Measurements from ENCODE around the gene PLBD1.

Gene PLBD1, protein sequence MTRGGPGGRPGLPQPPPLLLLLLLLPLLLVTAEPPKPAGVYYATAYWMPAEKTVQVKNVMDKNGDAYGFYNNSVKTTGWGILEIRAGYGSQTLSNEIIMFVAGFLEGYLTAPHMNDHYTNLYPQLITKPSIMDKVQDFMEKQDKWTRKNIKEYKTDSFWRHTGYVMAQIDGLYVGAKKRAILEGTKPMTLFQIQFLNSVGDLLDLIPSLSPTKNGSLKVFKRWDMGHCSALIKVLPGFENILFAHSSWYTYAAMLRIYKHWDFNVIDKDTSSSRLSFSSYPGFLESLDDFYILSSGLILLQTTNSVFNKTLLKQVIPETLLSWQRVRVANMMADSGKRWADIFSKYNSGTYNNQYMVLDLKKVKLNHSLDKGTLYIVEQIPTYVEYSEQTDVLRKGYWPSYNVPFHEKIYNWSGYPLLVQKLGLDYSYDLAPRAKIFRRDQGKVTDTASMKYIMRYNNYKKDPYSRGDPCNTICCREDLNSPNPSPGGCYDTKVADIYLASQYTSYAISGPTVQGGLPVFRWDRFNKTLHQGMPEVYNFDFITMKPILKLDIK

GRCh38 chr12:14567351-14568162 lies at the start of gene PLBD1:
TSS of gene PLBD1 (minus strand) at chr12:14567883. CDS start at chr12:14567696, 187 bp downstream.
- no peak for DNase-seq

- no peak for DNase-seq
Measured at GRCh38 chr12:14614704-14615121, 47.0 kb upstream of the PLBD1 start.

DNA sequence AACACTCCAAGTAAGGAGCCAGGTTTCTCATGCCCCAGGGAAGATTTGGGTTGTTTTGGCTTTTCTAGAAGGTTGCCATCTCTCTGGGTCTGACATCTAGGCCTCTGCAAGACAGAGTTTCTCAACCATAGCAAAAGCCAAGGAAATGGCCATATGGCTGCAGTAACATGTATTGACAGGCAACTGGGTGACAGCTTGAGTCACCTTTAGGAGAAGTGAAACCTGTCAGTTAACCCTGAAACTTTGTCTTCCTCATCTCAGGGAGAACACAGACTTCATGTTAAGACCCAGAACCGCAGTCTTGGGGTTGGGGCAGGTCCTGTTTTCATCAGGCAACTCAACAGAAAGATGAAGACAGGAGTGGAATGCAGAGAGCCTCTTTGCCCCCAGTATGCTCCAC lies 46.0 kb upstream of the PLBD1 start:
- no peak for DNase-seq

DNA sequence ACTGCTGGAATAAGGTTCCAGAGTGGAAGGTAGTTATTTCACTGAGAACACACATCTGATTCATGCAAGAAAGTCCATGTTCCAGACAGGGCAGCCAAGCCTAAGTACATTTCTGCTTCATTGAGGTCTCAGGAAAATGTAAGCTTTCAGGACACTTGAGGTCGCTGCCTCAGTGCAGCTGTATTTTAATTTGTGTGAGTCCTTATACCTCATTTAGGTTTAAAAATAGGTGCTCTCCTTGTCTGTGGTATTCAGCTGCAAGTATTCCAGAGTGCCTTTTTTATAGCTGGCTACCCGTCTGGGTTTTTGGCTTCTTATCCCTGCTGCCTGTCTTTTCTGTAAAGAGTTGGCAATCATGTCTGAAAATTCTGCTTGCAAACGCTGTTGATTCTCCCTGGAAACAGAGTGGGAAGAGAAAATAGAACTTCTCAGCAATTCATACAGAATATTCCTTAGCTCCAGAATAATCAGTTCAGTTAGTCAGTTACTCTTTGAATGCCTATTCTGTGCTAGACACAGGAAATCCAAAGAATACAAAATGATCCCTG lies 45.3 kb upstream of the PLBD1 start:
- DNase-seq, result no peak

- DNase-seq, result no peak
Measured at GRCh38 chr12:14612250-14612649, 44.6 kb upstream of the PLBD1 start.

DNA sequence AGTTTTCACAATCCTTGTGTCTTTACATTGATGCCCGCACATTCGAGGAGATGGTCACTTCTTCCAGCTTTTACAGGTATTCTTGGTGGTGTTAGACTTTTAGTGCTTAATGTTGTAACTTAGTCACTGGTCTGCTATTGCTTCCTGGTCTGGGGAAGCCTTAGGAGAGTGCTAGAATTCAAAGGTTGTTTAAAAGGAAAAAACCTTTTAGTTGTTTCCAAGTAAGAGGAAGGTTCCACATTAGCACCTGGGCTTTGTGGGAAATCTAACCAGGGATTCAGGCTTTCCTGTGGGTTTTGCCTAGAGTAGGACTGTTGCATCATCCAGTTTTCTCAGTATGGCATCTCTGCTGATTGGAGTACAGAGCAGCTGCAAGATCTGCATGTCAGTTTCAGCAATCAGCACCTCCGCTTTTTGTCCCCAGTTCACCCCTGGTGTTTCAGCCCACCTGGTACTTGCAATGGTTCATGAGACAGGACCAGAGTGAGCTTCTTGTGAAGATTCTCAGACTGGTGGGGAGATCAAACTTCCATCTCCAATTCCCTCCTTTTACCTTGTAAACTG lies 44.0 kb upstream of the PLBD1 start:
- no peak for DNase-seq

DNA sequence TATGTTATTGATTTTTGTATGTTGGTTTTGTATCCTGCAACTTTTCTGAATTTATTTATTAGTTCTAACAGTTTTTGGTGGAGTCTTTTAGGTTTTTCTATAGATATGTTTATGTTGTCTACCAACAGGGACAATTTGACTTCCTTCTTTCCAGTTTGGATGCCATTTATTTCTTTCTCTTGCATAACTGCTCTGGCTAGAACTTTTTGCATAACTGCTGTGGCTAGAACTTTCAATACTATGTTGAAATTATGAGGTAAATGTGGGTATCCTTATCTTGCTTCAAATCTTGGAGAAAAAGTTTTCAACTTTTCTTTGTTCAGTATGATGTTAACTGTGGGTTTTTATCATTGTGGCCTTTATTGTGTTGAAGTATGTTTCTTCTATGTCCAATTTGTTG lies 39.9 kb upstream of the PLBD1 start:
- no peak for DNase-seq

GRCh38 chr12:14605401-14605989 lies 37.8 kb upstream of the PLBD1 start:
- no peak for DNase-seq

GRCh38 chr12:14601692-14602478 lies 34.2 kb upstream of the PLBD1 start:
- DNase-seq, result no peak

DNA sequence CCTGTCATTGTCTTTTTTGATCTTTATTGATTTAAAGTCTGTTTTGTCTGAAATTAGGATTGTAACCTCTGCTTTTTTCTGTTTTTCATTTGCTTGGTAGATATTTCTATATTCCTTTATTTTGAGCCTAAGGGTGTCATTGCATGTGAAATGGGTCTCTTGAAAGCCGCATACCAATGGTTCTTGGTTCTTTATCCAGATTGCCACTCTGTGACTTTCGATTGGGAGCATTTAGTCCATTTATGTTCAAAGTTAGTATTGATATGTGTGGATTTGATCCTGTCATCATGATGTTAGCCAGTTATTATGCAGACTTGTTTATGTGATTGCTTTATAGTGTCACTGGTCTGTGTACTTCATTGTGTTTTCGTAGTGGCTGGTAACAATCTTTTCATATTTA lies 29.8 kb upstream of the PLBD1 start:
- no peak for DNase-seq

DNA sequence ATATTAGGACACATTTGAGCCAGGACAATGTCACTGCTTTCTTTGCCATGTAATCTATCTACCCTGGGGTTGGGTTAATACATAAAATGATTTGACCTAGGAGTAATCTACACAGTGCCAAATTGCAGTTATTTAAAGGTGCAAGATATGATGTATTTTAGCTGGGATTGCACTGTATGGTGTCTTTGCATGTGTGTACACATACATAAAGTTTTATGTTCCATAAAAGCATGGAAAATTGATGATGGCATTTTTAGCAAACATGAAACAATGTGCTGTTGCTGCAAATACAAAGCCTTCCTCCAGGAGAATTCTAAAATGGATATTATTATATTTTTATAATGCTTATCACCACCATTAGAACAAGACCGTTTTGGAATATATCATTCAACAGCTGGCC lies 24.0 kb upstream of the PLBD1 start:
- no peak for DNase-seq

GRCh38 chr12:14589169-14590004 lies 21.7 kb upstream of the PLBD1 start:
- DNase-seq, result no peak

DNA sequence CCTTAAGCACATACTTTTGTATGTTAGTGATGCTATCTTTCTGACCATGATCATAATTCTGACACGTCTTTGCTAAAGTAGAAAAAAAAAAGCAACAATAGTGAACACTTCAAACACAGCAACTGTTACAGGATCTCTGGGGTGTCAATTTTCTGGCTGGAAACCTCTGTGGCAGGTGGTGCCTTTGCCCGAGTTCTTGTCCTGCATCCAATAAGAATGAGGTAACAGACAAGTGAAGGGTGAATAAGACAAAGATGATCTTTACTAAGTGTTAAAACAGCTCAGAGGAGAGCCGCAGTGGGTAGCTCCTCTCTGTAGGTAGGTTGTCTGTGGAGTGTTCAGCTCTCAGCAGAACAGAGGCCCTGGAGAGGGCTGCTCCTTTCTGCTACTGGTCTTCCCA lies 20.9 kb upstream of the PLBD1 start:
- no peak for DNase-seq

DNA sequence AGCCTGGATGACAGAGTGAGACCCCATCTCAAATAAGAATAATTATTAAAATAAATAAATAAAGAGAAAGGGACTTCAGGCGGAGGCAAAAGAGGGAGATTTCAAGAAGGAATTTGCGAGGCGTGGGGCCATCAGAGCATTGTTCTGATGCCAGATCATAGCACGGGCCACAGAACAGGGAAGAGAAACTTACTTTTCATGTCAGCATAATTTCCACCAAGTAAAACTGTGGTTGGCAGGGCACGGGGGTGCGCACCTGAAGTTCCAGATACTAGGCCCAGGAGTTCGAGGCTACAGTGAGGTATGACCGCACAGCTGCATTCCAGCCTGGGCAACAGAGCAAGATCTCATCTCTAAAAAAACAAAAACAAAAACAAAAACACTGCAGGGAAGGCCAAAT lies 11.0 kb upstream of the PLBD1 start:
- DNase-seq, result no peak

- DNase-seq, result no peak
Measured at GRCh38 chr12:14577344-14577743, 9.7 kb upstream of the PLBD1 start.

GRCh38 chr12:14576896-14577295 lies 9.2 kb upstream of the PLBD1 start:
- DNase-seq, result no peak

- DNase-seq, result no peak
Measured at GRCh38 chr12:14575585-14575984, 7.9 kb upstream of the PLBD1 start.

- no peak for DNase-seq
Measured at GRCh38 chr12:14573118-14573517, 5.4 kb upstream of the PLBD1 start.

DNA sequence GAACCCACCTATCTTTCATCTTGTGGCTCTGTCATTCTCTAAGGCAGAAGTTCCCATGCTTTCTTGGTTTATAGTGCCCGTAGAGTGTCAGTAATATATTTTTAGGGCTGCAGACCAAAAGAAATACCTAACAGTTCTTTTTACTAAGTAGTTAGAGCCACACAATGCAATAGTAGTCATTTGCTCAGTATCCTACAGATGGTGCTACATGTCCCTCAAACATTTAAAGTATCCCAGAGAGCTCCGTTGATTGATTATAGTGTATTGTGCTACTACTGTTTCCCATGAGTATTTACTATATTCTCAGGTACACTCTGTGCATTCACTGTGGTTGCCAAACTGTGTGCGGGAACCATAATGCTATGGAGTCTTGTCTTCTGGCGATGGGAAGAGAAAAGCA lies 4.7 kb upstream of the PLBD1 start:
- no peak for DNase-seq

GRCh38 chr12:14571779-14572178 lies 4.1 kb upstream of the PLBD1 start:
- DNase-seq, result no peak

DNA sequence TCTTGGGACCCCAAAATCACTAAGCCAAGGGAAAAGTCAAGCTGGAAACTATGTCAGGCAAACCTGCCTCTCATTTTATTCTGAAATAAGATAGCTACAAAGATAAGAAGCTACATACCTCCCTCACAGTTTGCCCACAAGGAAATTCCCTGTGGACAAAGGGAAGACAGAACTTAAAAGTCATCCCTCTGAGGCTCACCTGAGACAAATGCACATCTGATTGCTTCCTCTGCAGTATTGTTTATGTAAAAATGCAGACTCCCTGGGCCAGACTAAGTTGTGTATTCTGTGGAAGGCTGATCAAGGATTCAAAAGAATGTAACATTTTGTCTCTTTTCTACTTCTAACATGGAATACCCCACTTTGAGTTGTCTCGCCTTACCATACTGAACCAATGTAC lies 2.5 kb upstream of the PLBD1 start:
- no peak for DNase-seq

Data from activated CD4-positive, CD25-positive, alpha-beta regulatory T cell treated with anti-CD3 and anti-CD28 coated beads, Interleukin-2, amount 50 U/mL, for 72 hours (primary cell).